RWPE1 (cell line): Measurements from ENCODE around the gene C6orf62.
"Not testable (repeated sequence)": the region's sequence is repeated elsewhere in the genome, so short reads cannot be mapped to it uniquely, and the experiment has no call there.

Source experiments
- CTCF ChIA-PET: fragments of 350-600 bp; sonication (Branson Sonifier 250); formaldehyde crosslinking; extraction: SDS; loops from one replicate; lab custom pipeline; 2021; lab: Yijun Ruan, JAX
- POLR2A ChIA-PET: fragments of 400-600 bp; formaldehyde crosslinking; extraction: SDS; loops from one replicate; lab custom pipeline; 2020; ENCODE audit warnings: antibody characterized with exemption; ENCODE audit not compliant: low non-redundant PET; lab: Yijun Ruan, JAX
- DNase-seq: peaks from one replicate; pipeline ENCODE4 v3.0.0; 2012; ENCODE audit warnings: low spot score
- H3K27ac ChIP-seq: fragments of 450-650 bp; 2 replicates; pipeline ENCODE4 v1.5.1; 2017
- CTCF ChIP-seq: fragments of 450-650 bp; conservative IDR thresholded peaks from 2 replicates; pipeline ENCODE4 v1.5.1; 2017; ENCODE audit warnings: low read depth, mild to moderate bottlenecking

C6orf62 gene

DNA sequence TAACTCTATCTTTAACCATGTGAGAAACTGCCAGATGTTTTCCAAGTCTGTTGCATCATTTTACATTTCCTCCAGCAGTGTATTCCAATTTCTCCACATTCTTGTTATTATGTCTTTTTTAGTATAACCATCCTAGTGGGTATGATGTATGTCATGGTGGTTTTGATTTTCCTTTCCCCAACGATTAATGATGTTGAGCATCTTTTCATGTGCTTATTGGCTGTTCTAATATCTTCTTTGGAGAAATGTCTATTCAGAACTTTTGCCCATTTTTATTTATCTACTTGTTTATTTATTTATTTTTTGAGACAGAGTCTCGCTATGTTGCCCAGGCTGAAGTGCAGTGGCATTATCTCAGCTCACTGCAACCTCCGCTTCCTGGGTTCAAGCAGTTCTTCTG, 4.3 kb upstream of the C6orf62 start:
- CTCF ChIA-PET = no interaction called here
- DNase-seq = no peak

DNA sequence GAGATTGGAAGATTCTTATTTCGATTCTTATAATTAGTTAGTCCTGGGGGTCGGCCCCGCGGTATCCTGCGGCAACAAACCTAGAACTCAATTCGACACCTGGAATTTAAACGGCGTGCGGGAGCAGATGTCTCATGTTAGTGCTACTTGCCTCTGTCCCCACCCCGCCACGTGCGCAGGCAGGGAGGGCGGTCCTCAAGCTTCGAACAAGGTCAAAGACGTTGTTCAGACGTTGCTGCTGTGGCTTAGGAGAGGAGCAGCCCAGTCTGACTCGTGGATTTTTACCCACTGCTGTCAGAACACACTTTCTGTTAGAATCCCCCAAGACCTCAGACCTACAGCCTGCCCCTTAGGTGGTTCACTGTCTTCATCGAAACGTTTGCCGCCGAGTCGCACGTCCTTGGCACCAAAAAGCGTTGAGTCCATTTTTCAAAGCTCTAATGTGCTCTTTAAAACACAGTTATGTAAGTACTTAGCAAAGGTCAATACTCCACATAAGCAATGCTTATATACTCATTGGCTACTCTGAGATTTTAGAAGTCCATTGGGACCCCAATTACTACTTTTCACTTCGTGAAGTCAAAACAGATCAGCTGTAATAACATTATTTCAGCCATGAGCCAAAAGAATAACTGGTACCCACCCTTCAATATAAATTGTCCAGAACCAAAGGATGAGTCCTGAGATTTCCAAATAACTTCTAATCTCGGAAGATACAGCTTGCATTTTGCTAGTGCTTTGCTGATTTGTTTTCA, 2.7 kb upstream of the C6orf62 start:
- ChIA-PET CTCF (interaction anchor here (0.6 kb wide), 1 partner anchor 45 kb away, joined by 3 read pairs; no protein-coding TSS in a partner anchor), POLR2A (interaction anchor here (0.6 to 1.4 kb wide), 4 partner anchors 18 to 40 kb away, joined by 3 to 7 read pairs (median 3); no protein-coding TSS in a partner anchor)
- peak overlapping the region; percentile 95 for H3K27ac ChIP-seq
- no peak for DNase-seq
- no peak for TF ChIP-seq CTCF

More for the DNA sequence above, 4.3 kb upstream of the C6orf62 start:
- POLR2A ChIA-PET = no interaction called here
- no peak for TF ChIP-seq CTCF
- H3K27ac ChIP-seq = no peak overlapping the region

- TF ChIP-seq CTCF = no peak
- POLR2A ChIA-PET = interaction anchor here (0.6 to 1.4 kb wide), 3 partner anchors 18 to 299 kb away, joined by 3 to 7 read pairs (median 3); no protein-coding TSS in a partner anchor
- peak; percentile 99 for DNase-seq
- H3K27ac ChIP-seq = peak overlapping the region; percentile 95
- CTCF ChIA-PET = interaction anchor here (0.6 kb wide), 1 partner anchor 46 kb away, joined by 3 read pairs; no protein-coding TSS in a partner anchor
Observed at GRCh38 chr6:24720604-24721460, 1.9 kb upstream of the C6orf62 start.

DNA sequence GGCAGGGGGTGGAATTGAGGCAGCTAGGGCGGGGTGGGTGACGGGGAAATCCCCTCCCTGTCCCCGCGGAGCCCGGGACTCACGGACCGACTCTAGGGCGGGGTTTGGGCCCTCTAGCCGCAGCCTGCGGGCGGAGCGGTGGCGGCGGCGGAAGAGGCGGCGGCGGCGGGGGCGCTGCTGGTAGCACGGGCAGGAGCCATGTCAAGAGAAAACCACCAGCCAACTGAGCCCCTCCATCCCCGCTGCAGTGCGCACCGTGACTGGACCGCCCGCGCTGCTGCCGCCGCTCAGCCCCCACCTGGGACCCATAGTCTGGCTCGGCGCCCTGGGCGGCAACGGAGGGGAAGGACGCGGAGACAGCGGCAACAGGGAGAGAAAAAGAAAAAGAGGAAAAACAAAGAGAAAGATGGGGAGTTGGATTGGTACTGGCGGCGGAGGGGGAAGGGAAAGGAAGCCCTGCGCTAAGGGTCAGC, 1.2 kb upstream of the C6orf62 start:
- H3K27ac ChIP-seq = peak overlapping the region; percentile 95
- peak; percentile 38 for DNase-seq
- CTCF ChIA-PET = interaction anchor here (0.6 kb wide), 1 partner anchor 125 kb away, joined by 3 read pairs; no protein-coding TSS in a partner anchor

DNA sequence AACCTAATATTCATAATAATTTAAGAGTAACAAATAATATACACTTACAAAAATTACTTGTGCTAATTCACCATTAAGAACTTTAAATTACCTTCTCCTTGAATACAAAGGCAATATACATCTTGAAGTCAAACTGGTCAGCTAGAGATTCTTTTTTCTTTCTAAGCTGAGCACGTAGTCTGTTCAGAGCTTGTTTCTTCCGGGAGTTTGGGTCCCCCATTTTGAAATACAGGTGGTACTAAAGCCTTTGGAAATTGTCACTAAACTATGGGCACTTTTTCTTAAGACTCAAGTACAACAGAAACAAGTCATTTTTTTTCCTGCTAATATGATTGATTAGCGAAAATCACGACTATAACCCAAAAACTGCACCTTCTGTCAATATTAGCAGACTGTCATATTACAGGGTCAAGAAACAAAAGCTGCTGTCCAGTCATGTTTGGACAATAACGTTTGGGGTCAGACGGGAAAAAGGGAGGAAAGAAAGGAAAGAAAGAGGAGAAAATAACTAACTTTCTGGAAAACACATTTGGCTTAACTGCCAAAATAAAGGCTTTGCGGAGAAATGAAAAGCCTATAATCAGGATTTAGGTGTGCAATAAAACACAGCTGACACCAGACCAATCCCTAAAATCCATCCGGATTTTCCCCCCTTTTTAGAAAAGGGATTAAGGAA, 367 bp downstream of the C6orf62 start:
- no peak for TF ChIP-seq CTCF
- no peak for DNase-seq
- ChIA-PET POLR2A (interaction anchor here (0.7 to 0.9 kb wide), 2 partner anchors 9 to 1275 kb away, joined by 3 to 11 read pairs; no protein-coding TSS in a partner anchor), CTCF (interaction anchor here (0.9 kb wide), 1 partner anchor 25 kb away, joined by 3 read pairs; no protein-coding TSS in a partner anchor)
- no peak overlapping the region for H3K27ac ChIP-seq

More for the DNA sequence above, 1.2 kb upstream of the C6orf62 start:
- TF ChIP-seq CTCF = no peak
- POLR2A ChIA-PET = no interaction called here

GRCh38 chr6:24716602-24717148, 2.3 kb downstream of the C6orf62 start:
- POLR2A ChIA-PET, DNase-seq, H3K27ac ChIP-seq: not testable (repeated sequence)
- CTCF ChIA-PET = interaction anchor here (0.6 kb wide), 1 partner anchor 8 kb away, joined by 4 read pairs; no protein-coding TSS in a partner anchor
